Natural killer cell (primary cell): ENCODE results near the gene PCDHB16. TPM values are rescaled to one million over a fixed set of nuclear protein-coding genes. Genes with fewer than 3 reads are reported as not detected.
A peak's percentile ranks its signal among the peaks of the same experiment; 100 is the strongest.
"Not testable (repeated sequence)": the region's sequence is repeated elsewhere in the genome, so short reads cannot be mapped to it uniquely, and the experiment has no call there.

Experiments
- ATAC-seq, 3 donors: fragments of 150-1000 bp in 2 of 3; fragments of 200-7000 bp in 1 of 3; cut with Tn5 transposase; 1 replicate in 1 of 3; 2 replicates in 2 of 3; pipeline ENCODE4 v1.10.0; 2021; ENCODE audit warnings: mild to moderate bottlenecking in 2 of 3, moderate library complexity in 2 of 3
- DNase-seq, 2 donors: peaks; one replicate each; pipeline versions ENCODE4 v3.0.0 to v3.0.0-alpha.2; 2013 to 2021; ENCODE audit warnings: mixed read lengths in 1 of 2
- H3K27ac ChIP-seq: one replicate; pipeline ENCODE4 v1.5.1; 2013; ENCODE audit warnings: mild to moderate bottlenecking, low read length
- H3K27me3 ChIP-seq: one replicate; pipeline ENCODE4 v1.6.1; 2013; ENCODE audit warnings: low read length; ENCODE audit not compliant: control insufficient read depth, insufficient read depth
- H3K36me3 ChIP-seq: one replicate; pipeline ENCODE4 v1.6.1; 2013; ENCODE audit warnings: low read length; ENCODE audit not compliant: control insufficient read depth, insufficient read depth
- H3K4me1 ChIP-seq: one replicate; pipeline ENCODE4 v1.6.1; 2013; ENCODE audit warnings: low read length; ENCODE audit not compliant: control insufficient read depth, insufficient read depth
- H3K4me3 ChIP-seq: one replicate; pipeline ENCODE4 v1.5.1; 2013; ENCODE audit warnings: low read length
- H3K9me3 ChIP-seq: one replicate; pipeline ENCODE4 v1.6.1; 2013; ENCODE audit warnings: low read length; ENCODE audit not compliant: control insufficient read depth, insufficient read depth
- H3K27ac Mint-ChIP-seq, 2 donors: one replicate each; pipeline ENCODE4 v1.8.0; 2022; ENCODE audit warnings: mild to moderate bottlenecking in 2 of 2, mixed read lengths in 2 of 2, moderate library complexity in 1 of 2
- H3K27me3 Mint-ChIP-seq, 2 donors: one replicate each; pipeline ENCODE4 v1.8.0; 2022; ENCODE audit warnings: low read depth in 2 of 2, mixed read lengths in 2 of 2
- H3K36me3 Mint-ChIP-seq: one replicate; pipeline ENCODE4 v1.8.0; 2022; ENCODE audit warnings: mixed read lengths
- H3K4me1 Mint-ChIP-seq, 2 donors: one replicate each; pipeline ENCODE4 v1.8.0; 2022; ENCODE audit warnings: mixed read lengths in 2 of 2
- H3K4me3 Mint-ChIP-seq: one replicate; pipeline ENCODE4 v1.8.0; 2022; ENCODE audit warnings: mild to moderate bottlenecking, moderate library complexity, mixed read lengths
- H3K9me3 Mint-ChIP-seq, 2 donors: one replicate each; pipeline ENCODE4 v1.8.0; 2022; ENCODE audit warnings: mixed read lengths in 2 of 2
- CTCF ChIP-seq: fragments of 200-600 bp; IDR thresholded peaks from one replicate; pipeline ENCODE4 v1.8.0; 2022; ENCODE audit warnings: antibody characterized with exemption
- WGBS: methylation state at CpG from one replicate; pipeline ENCODE4 v1.1.7; 2013; ENCODE audit warnings: missing lambda C conversion rate; ENCODE audit not compliant: insufficient coverage; 5-methylcytosine and 5-hydroxymethylcytosine counted together
- intact Hi-C: fragments of 100-400 bp; cut with micrococcal nuclease; formaldehyde crosslinking; loops from one replicate; pipeline ENCODE4 v1.14.2; 2022
- total RNA-seq, 4 donors: library from RNA; stranded (reverse); fragments of 120-200 nt in 1 of 4; gene quantifications; one replicate each; pipeline versions ENCODE4 v1.2.3 to v1.2.4, GENCODE V29; 2013 to 2022

PCDHB16 gene
- total RNA-seq, 3 donors from 2014 or later (not counting 1 experiment from before 2014, with no cell fraction given) = not detected

- Histone ChIP-seq H3K27me3 (peaks cover 2% of the 10 kb centered on the region), H3K27ac (no peak within 1 kb of the TSS), H3K9me3 (no peaks in the 10 kb centered on the region), H3K36me3 (no peaks in the 10 kb centered on the region), H3K4me1 (no peaks in the 10 kb centered on the region), H3K4me3 (no peak within 1 kb of the TSS)
- no peak within 1 kb of the TSS for H3K27ac Mint-ChIP-seq
- H3K9me3 Mint-ChIP-seq = peaks cover 2 to 5% of the 10 kb centered on the region in 2 donors
- peak in 1 of 2 donors; percentile 44 for DNase-seq
- WGBS = 28% methylated on average over 15 of the region's 15 CpGs
- no peak for ATAC-seq
- intact Hi-C loops = loop anchor here (10.0 kb wide), 1 partner anchor 342 kb away; no protein-coding TSS in a partner anchor
- H3K4me3 Mint-ChIP-seq = no peak within 1 kb of the TSS
- H3K36me3 Mint-ChIP-seq = no peaks in the 10 kb centered on the region
- no peaks in the 10 kb centered on the region for H3K4me1 Mint-ChIP-seq
- no peak for TF ChIP-seq CTCF
- peaks cover 0 to 12% of the 10 kb centered on the region in 2 donors for H3K27me3 Mint-ChIP-seq
Measured at GRCh38 chr5:141223112-141223783, 41.1 kb downstream of the PCDHB16 start, which contains the start of gene PCDHB14. TSS of gene PCDHB14 (plus strand) at chr5:141223343. CDS start at chr5:141223506, 163 bp downstream.

- H3K4me3 Mint-ChIP-seq, H3K36me3 Mint-ChIP-seq, H3K9me3 Mint-ChIP-seq, H3K4me1 ChIP-seq, H3K9me3 ChIP-seq, H3K4me3 ChIP-seq, DNase-seq, ATAC-seq, H3K27ac ChIP-seq, H3K36me3 ChIP-seq, H3K27me3 ChIP-seq, H3K27me3 Mint-ChIP-seq, H3K27ac Mint-ChIP-seq, H3K4me1 Mint-ChIP-seq: not testable (repeated sequence)
- WGBS = 33% methylated on average over 24 of the region's 40 CpGs
- intact Hi-C loops = loop anchor here (10.0 kb wide), 1 partner anchor 340 kb away; no protein-coding TSS in a partner anchor
Measured at GRCh38 chr5:141224844-141225243, 42.7 kb downstream of the PCDHB16 start.

- not testable (repeated sequence) for ATAC-seq
Measured at GRCh38 chr5:141225421-141225820, 43.2 kb downstream of the PCDHB16 start.

DNA sequence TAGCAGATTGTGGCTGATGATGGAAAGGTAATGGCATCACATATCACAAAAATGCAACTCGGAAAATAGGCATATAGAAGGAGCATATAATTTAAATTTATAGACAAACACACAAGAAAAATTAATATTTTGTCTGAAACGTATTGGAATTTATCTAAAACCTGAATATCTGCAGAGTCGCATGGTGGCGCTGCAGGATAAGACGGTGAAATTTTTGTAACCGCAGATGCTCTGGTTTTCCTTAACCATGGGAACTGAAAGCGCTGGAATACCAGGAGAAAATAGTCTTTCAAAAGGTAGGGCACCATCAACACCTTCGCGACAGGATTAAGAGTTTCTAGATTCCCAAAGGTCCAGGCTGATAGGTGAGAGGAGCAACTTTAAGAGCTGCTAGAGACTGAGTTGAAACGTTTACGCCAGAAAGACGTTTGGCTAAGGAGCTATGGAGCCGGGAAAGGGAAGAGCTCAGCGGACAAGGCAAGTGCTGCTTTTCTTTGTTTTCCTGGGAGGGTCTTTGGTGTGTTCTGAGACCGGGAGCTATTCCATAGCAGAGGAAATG is 52.0 kb downstream of the PCDHB16 start:
- Histone ChIP-seq H3K27ac (no peak overlapping the region), H3K27me3 (peaks cover 16% of the 10 kb centered on the region), H3K36me3 (no peaks in the 10 kb centered on the region), H3K9me3 (peaks cover 24% of the 10 kb centered on the region), H3K4me3 (no peak overlapping the region), H3K4me1 (no peaks in the 10 kb centered on the region)
- Mint-ChIP-seq H3K4me3 (no peak overlapping the region), H3K27ac (no peak overlapping the region), H3K27me3 (peaks cover 0 to 6% of the 10 kb centered on the region in 2 donors), H3K9me3 (peaks cover 10 to 11% of the 10 kb centered on the region in 2 donors), H3K4me1 (no peaks in the 10 kb centered on the region), H3K36me3 (peaks cover 2% of the 10 kb centered on the region)
- WGBS = 11% methylated on average over 14 of the region's 15 CpGs
- intact Hi-C loops = no loop called here
- no peak for TF ChIP-seq CTCF
- ATAC-seq = no peak
- peak in 1 of 2 donors; percentile 2 for DNase-seq

More at GRCh38 chr5:141225421-141225820, 43.2 kb downstream of the PCDHB16 start:
- not testable (repeated sequence) for H3K36me3 Mint-ChIP-seq, H3K27ac ChIP-seq, H3K4me1 Mint-ChIP-seq, H3K4me3 ChIP-seq, DNase-seq, H3K27me3 Mint-ChIP-seq, H3K4me1 ChIP-seq, H3K4me3 Mint-ChIP-seq, H3K27ac Mint-ChIP-seq, H3K36me3 ChIP-seq, H3K9me3 Mint-ChIP-seq, H3K9me3 ChIP-seq, H3K27me3 ChIP-seq
- 35% methylated on average over 23 of the region's 30 CpGs for WGBS
- intact Hi-C loops = loop anchor here (10.0 kb wide), 1 partner anchor 339 kb away; no protein-coding TSS in a partner anchor

Other genes starting within 250 kb of the PCDHB16 start
- gene PCDHAC2, start 215.9 kb upstream of the PCDHB16 start, total RNA-seq = not detected
- not detected for gene PCDHB1, start 131.0 kb upstream of the PCDHB16 start, total RNA-seq
- gene PCDHB2, start 87.8 kb upstream of the PCDHB16 start, total RNA-seq = not detected
- gene PCDHB3, start 81.9 kb upstream of the PCDHB16 start, total RNA-seq = not detected
- not detected for gene PCDHB4, start 60.6 kb upstream of the PCDHB16 start, total RNA-seq
- not detected for gene PCDHB5, start 47.2 kb upstream of the PCDHB16 start, total RNA-seq
- not detected for gene PCDHB6, start 32.3 kb upstream of the PCDHB16 start, total RNA-seq
- not detected for gene PCDHB7, start 9.7 kb upstream of the PCDHB16 start, total RNA-seq
- not detected for gene PCDHB8, start 4.6 kb upstream of the PCDHB16 start, total RNA-seq
- gene PCDHB9, start 4.8 kb downstream of the PCDHB16 start, total RNA-seq = under 1 TPM in 1 of 3 donors, not detected in 2; 0.15 TPM
- under 1 TPM in 1 of 3 donors, not detected in 2; 0.15 TPM for gene PCDHB10, start 10.0 kb downstream of the PCDHB16 start, total RNA-seq
- gene PCDHB11, start 17.2 kb downstream of the PCDHB16 start, total RNA-seq = not detected
- not detected for gene PCDHB12, start 26.3 kb downstream of the PCDHB16 start, total RNA-seq
- gene PCDHB13, start 31.5 kb downstream of the PCDHB16 start, total RNA-seq = not detected
- gene PCDHB14, start 41.0 kb downstream of the PCDHB16 start, total RNA-seq = not detected
- gene PCDHB15, start 63.0 kb downstream of the PCDHB16 start, total RNA-seq = not detected
- under 1 TPM in 1 of 3 donors, not detected in 2; 0.73 TPM for gene SLC25A2, start 121.7 kb downstream of the PCDHB16 start, total RNA-seq
- 10 to 100 TPM; 77.3 to 96.1 (median 89.4) TPM for gene TAF7, start 138.4 kb downstream of the PCDHB16 start, total RNA-seq
- gene PCDHGA1, start 148.1 kb downstream of the PCDHB16 start, total RNA-seq = not detected
- gene PCDHGA2, start 156.4 kb downstream of the PCDHB16 start, total RNA-seq = not detected
- gene PCDHGA3, start 161.4 kb downstream of the PCDHB16 start, total RNA-seq = not detected
- gene PCDHGB1, start 167.7 kb downstream of the PCDHB16 start, total RNA-seq = under 1 TPM in 1 of 3 donors, not detected in 2; 0.10 TPM
- gene PCDHGA4, start 172.6 kb downstream of the PCDHB16 start, total RNA-seq = under 1 TPM in 2 of 3 donors, not detected in 1; 0.24 to 0.30 TPM
- 1 to 10 TPM in 1 of 3 donors, under 1 TPM in 2; 0.36 to 1.5 (median 0.49) TPM for gene PCDHGB2, start 177.6 kb downstream of the PCDHB16 start, total RNA-seq
- under 1 TPM; 0.12 to 0.30 (median 0.20) TPM for gene PCDHGA5, start 181.8 kb downstream of the PCDHB16 start, total RNA-seq
- gene PCDHGB3, start 187.9 kb downstream of the PCDHB16 start, total RNA-seq = under 1 TPM in 2 of 3 donors, not detected in 1; 0.52 to 0.68 TPM
- under 1 TPM; 0.20 to 0.75 (median 0.21) TPM for gene PCDHGA6, start 191.5 kb downstream of the PCDHB16 start, total RNA-seq
- gene PCDHGA7, start 200.4 kb downstream of the PCDHB16 start, total RNA-seq = under 1 TPM in 2 of 3 donors, not detected in 1; 0.26 to 0.68 TPM
- under 1 TPM in 2 of 3 donors, not detected in 1; 0.31 to 0.40 TPM for gene PCDHGB4, start 205.3 kb downstream of the PCDHB16 start, total RNA-seq
- gene PCDHGA8, start 210.2 kb downstream of the PCDHB16 start, total RNA-seq = under 1 TPM; 0.07 to 0.28 (median 0.09) TPM
- 1 to 10 TPM; 1.3 to 4.2 (median 3.1) TPM for gene PCDHGB5, start 215.6 kb downstream of the PCDHB16 start, total RNA-seq
- 1 to 10 TPM in 2 of 3 donors, under 1 TPM in 1; 0.61 to 1.7 (median 1.0) TPM for gene PCDHGA9, start 220.4 kb downstream of the PCDHB16 start, total RNA-seq
- 1 to 10 TPM; 2.1 to 5.9 (median 2.9) TPM for gene PCDHGB6, start 225.6 kb downstream of the PCDHB16 start, total RNA-seq
- gene PCDHGA10, start 230.6 kb downstream of the PCDHB16 start, total RNA-seq = 1 to 10 TPM in 2 of 3 donors, under 1 TPM in 1; 0.61 to 2.6 (median 2.1) TPM
- gene PCDHGB7, start 235.3 kb downstream of the PCDHB16 start, total RNA-seq = 1 to 10 TPM in 2 of 3 donors, under 1 TPM in 1; 0.68 to 1.6 (median 1.2) TPM
- 1 to 10 TPM in 1 of 3 donors, under 1 TPM in 2; 0.40 to 1.2 (median 0.83) TPM for gene PCDHGA11, start 238.7 kb downstream of the PCDHB16 start, total RNA-seq
- gene PCDHGA12, start 248.1 kb downstream of the PCDHB16 start, total RNA-seq = 1 to 10 TPM in 1 of 3 donors, under 1 TPM in 2; 0.35 to 1.1 (median 0.75) TPM